ENCODE results near the gene KRTAP4-9.
"Not testable (repeated sequence)": the region's sequence is repeated elsewhere in the genome, so short reads cannot be mapped to it uniquely, and the experiment has no call there.

The KRTAP4-9 gene

DNA sequence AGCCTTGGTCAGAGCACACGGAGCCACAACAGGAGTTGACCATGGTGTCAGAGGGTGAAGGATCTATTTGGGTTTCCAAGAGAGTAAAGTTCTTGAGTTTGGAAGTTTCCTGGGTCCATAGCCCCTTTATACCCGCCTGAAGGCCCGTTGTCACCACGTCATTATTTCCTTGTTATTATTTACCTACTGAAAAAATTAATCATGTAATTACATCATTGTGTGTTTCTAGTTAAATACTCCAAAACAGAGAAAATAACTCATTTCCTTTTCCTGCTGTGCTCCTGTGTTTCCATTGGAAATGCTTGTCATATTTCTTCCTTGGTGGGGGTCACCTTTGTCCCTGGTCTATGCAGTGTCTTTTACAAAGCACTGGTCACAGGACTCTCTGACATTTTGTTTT lies 7.1 kb upstream of the KRTAP4-9 start, which contains the start of gene KRTAP4-8:
Gene KRTAP4-8, minus strand, starts transcription at position 101 of the 400 bp plus-strand sequence. Its CDS starts 58 bp downstream, at position 43.
- DNase-seq (ENCODE audit: low spot score) = no peak

DNA sequence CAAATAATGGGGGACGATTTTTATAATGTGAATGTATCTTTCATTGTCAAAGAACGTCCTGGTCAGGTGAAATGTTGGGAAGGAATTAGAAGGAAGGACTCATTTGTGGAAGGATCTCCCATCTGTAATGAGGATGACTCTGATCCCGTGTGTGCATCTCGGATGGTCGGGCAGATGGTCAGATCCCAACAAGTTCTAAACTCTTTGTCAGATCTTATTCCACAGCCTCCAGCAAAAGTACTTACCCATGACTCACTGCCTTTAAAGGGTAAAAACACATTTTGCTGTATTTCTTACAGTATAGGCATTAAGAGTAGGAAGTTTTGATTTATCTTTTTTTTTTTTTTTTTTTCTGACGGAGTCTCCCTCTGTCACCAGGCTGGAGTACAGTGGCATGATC lies 6.7 kb upstream of the KRTAP4-9 start:
- peak; percentile 25 for DNase-seq (ENCODE audit: low spot score)

DNA sequence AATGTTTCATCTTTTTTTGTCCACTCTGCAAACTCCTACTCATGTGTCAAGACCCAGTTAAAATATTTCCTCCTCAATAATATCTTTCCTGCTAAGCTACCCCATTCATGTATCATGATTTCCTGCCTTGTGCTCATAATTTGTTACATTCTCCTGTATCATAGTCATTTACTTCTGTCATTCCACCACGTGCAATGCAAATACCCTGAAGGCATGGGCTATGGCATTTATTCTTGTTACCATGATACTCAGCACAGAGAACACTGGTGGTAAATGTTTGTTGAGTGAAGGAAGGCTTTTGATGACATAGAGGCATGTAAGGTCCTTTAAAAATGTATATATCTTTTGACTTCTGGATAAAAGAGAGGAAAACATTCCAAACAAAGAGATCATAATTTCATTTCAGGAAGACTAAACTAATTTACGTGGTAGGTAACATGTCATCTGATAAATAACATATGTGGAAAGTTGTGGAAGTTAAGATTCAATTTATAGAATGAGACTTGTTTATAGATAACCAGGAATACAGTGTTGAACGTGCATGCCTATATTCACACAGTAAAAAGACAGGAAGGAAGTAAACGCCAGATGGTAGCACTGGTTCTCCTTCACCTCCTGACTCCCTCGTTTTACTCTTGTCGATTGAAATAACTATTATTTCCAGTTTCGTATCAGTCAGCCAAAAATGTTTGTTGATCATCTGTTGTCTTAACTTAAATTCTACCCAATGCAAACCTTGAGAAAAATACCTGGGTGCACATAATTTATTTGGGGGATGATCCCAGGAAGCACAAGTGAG lies 5.3 kb upstream of the KRTAP4-9 start:
- DNase-seq (ENCODE audit: low spot score) = not testable (repeated sequence)

DNA sequence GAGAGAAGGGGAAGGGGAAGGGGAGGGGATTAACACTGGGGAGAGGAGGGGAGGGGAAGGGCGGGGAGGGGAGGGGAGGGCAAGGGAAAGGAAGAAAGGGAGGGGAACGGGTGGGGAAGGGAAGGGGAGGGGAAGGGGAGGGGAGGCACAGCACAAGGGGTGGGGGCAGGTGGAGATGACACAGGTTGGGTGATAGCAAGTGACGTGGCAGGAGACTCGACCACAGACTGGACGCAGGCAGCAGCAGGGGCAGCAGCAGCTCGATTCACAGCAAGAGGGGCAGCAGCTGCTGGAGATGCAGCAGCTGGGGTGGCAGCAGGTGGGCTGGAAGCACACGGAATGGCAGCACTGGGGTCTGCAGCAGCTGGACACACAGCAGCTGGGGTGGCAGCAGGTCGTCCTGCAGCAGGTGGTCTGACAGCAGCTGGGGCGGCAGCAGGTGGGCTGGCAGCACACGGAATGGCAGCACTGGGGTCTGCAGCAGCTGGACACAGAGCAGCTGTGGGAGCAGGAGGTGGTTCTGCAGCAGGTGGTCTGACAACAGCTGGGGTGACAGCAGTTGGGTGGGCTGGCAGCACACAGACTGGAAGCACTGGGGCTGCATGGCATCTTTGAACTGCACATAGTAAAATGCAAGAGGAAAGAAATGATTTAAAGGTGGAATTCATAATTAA lies 3.5 kb upstream of the KRTAP4-9 start, which contains the start of gene KRTAP4-16:
Gene KRTAP4-16, minus strand, starts transcription at position 624 of the 674 bp plus-strand sequence. Its CDS starts 0 bp downstream, at position 624.
- no peak for DNase-seq (ENCODE audit: low spot score)

DNA sequence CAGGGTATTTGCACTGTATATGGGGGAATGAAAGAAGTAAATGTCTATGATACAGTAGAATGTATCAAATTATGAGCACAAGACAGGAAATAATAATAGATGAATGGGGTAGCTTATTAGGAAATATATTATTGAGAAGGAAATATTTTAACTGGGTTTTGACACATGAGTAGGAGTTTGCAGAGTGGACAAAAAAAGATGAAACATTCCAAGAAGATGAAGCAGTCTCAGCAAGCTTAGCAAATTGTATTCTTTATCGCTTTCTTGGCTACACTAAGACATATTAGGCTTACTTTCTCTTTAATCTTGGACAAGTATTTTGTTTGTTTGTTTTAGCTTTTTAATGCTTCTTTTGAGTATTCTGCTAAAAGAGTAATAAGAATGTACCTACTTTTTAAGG lies 1.3 kb upstream of the KRTAP4-9 start:
- DNase-seq (ENCODE audit: low spot score) = no peak

DNA sequence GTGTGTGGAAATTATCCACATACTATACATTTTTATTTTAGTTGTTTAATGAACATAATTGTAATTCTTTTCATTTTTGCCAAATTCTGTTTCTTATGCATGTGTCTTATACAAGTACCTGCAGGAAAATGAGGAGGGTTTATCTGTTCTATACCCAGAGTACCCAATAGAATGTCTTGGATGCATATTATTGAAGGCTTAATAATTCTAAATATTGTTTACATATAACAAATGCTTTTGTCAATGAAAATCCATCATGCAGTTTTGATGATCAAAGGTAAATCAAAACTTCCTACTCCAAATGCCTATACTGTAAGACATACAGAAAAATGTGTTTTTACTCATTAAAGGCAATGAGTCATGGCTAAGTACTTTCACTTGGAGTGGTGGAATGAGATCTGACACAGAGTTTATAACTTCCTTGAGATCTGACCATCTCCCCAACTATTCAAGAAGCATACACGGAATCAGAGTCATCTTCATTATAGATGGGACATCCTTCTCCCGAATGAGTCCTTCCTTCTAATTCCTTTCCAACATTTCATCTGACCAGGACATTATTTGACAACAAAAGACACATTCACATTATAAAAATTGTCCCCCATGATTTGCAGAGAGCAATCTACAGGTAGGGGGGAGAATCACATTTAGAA lies 677 bp upstream of the KRTAP4-9 start:
- not testable (repeated sequence) for DNase-seq (ENCODE audit: low spot score)

DNA sequence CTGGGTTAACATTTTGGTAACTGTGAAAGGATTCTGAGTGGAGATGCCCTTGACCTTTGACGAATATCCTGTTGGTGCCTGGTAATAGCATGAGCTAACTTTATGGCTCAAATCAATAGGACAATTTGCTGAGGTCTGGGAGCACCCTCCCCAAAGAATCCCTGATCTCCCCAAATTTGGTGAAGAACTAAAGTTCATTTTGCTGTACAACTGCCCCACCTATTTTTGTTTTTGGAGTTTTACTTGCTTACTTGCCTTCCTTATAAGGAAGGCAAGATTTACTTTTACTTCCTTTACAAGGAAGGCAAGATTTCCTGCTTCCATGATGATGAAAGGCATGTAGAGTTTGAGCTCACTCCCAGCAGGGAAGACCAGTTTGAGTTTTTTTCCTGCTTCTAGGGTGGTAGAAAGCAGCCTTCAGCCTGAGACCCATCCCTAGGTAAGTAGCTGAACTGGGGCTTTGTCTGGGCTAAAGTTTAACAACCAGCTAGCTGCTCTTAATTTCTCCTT lies 2.8 kb downstream of the KRTAP4-9 start:
- DNase-seq (ENCODE audit: low spot score) = no peak

DNA sequence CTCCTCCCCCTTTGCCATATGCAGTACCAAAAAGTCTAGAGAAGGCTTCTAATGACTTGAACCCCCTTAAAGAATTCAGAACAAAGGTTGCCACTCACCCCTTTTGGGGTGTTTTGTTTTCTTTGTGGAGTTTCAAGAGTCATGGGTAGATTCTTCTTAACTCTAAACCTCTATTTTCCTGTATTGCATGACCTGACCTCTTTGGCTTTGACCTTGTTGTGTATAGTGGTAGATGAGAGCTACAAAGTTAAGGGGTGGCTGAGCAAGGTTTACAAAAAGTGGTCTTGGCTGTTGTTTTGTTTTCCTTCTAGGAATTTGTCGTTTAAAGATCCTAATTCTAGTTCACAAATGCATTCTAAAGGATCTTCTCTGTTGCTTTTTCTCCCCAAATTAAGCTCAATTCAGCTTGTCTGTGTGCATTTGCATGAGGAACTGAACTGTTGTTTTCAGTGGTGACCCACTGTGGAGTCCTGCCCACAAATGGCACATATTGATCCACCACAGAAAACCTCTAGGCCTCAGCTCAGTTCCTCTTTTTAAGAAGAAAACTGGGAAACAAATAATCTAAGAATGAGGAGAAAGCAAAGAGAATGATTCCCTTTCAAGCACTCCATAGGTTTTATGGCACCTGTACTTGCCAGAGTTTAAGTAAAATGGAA lies 3.7 kb downstream of the KRTAP4-9 start:
- DNase-seq (ENCODE audit: low spot score) = not testable (repeated sequence)

DNA sequence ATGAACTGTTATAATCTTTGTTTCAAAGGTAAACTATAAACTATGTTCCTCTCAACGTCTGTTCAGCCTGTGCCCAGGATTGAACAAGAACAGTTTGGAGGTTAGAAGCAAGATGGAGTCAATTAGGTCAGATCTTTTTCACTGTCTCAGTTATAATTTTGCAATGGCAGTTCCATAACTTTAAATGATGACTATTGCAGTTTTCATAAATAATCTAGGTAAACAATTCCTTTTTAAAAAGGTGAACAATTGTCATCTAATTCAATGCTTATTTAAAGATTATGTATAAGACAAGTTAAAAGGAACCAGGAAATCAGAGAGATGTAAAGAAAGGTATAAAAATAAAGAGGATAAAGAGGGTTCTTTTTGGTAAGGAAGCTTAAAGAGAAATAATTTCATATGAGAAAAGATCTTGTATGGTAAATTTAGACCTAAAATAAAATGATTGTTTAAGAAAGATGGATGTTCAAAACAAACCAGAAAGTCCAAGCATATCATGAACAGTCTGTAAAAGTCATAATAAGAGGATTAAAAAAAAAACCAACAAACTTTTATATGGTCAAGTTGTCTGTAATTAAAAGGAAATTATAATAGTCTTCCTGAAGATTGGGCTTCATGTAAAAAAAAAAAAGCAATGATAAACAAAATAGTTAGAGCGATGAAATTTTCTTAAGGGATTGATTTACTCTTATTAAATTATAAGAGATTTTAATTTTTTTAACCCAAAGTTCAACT lies 6.1 kb downstream of the KRTAP4-9 start:
- no peak for DNase-seq (ENCODE audit: low spot score)

DNA sequence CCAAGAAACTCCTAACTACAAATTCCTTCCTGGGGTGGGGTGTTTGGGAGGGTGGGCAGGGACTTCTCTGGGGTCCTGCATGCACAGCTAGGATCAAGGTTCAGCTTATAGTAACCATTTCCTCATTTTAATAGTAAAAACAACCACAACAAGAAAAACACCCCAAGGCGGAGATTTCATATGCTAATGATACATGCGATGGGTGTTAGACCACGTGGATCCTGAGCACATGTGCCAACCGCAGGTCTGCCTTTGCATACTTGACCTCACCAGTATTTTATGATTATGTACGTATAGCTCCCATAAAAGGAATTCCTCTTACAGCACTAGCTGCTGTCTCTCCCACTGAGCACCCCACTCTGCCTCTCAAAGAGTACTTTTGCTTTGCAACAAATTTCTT lies 11.1 kb downstream of the KRTAP4-9 start:
- no peak for DNase-seq (ENCODE audit: low spot score)

DNA sequence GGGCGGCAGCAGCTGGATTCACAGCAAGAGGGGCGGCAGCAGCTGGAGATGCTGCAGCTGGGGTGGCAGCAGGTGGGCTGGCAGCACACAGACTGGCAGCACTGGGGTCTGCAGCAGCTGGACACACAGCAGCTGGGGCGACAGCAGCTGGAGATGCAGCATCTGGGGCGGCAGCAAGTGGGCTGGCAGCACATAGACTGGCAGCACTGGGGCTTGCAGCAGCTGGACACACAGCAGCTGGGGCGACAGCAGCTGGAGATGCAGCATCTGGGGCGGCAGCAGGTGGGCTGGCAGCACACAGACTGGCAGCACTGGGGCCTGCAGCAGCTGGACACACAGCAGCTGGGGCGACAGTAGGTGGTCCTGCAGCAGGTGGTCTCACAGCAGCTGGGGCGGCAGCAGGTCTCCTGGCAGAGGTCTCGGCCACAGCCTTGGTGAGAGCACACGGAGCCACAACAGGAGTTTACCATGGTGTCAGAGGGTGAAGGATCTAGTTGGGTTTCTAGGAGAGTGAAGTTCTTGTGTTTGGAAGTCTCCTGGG lies 12.7 kb downstream of the KRTAP4-9 start, which contains the start of gene KRTAP4-11:
Gene KRTAP4-11, minus strand, starts transcription at position 528 of the 541 bp plus-strand sequence. Its CDS starts 58 bp downstream, at position 470.
- DNase-seq (ENCODE audit: low spot score) = not testable (repeated sequence)

DNA sequence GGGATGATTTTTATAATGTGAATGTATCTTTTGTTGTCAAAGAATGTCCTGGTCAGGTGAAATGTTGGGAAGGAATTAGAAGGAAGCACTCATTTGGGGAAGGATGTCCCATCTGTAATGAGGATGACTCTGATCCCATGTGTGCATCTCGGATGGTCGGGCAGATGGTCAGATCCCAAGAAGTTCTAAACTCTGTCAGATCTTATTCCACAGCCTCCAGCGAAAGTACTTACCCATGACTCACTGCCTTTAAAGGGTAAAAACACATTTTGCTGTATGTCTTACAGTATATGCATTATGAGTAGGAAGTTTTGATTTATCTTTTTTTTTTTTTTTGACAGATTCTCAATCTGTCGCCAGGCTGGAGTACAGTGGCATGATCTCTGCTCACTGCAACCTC lies 13.5 kb downstream of the KRTAP4-9 start:
- no peak for DNase-seq (ENCODE audit: low spot score)

DNA sequence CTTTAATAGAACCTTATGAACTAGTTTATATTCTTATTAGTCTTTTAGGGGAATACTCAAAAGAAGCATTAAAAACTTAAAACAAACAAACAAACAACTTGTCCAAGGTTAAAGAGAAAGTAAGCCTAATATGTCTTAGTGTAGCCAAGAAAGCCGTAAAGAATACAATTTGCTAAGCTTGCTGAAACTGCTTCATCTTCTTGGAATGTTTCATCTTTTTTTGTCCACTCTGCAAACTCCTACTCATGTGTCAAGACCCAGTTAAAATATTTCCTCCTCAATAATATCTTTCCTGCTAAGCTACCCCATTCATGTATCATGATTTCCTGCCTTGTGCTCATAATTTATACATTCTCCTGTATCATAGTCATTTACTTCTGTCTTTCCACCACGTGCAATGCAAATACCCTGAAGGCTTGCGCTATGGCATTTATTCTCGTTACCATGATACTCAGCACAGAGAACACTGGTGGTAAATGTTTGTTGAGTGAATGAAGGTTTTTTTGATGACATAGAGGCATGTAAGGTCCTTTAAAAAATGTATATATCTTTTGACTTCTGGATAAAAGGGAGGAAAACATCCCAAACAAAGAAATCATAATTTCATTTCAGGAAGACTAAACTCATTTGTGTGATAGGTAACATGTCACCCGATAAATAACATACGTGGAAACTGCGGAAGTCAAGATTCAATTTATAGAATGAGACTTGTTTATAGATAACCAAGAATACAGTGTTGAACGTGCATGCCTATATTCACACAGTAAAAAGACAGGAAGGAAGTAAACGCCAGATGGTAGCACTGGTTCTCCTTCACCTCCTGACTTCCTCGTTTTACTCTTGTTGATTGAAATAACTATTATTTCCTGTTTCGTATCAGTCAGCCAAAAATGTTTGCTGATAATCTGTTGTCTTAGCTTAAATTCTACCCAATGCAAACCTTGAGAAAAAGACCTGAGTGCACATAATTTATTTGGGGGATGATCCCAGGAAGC lies 14.8 kb downstream of the KRTAP4-9 start:
- not testable (repeated sequence) for DNase-seq (ENCODE audit: low spot score)

DNA sequence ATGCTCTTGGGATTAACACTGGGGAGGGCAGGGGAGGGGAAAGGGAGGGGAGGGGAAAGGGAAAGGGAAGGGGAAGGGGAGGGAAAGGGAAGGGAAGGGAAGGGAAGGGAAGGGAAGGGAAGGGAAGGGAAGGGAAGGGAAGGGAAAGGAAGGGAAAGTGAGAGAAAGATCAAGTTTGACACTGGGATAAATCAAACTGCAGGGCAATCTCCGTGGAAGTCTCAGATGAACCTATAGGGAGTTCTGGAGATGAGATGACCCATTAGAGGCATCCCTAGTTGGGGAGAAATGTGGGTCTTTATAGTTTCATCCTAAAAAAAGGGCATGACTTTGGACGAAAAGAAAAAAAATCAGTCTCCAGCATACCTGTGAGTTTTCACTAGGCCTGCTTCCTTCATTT lies 16.6 kb downstream of the KRTAP4-9 start:
- DNase-seq (ENCODE audit: low spot score) = no peak

DNA sequence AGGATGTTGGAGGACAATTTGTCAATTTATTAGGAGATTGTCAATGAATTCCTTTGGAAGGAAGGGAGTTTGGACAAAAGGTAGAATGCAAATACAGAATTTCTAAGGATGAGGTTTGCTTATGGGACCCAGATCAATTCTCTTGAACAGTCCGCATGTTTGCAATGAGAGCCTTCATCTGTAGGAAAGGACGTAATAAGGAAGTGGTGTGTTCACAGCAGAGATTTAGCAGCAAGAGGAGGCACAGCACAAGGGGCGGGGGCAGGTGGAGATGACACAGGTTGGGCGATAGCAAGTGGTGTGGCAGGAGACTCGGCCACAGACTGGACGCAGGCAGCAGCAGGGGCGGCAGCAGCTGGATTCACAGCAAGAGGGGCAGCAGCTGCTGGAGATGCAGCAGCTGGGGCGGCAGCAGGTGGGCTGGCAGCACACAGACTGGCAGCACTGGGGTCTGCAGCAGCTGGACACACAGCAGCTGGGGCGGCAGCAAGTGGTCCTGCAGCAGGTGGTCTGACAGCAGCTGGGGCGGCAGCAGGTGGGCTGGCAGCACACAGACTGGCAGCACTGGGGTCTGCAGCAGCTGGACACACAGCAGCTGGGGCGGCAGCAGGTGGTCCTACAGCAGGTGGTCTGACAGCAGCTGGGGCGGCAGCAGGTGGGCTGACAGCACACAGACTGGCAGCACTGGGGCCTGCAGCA lies 18.3 kb downstream of the KRTAP4-9 start:
- not testable (repeated sequence) for DNase-seq (ENCODE audit: low spot score)

DNA sequence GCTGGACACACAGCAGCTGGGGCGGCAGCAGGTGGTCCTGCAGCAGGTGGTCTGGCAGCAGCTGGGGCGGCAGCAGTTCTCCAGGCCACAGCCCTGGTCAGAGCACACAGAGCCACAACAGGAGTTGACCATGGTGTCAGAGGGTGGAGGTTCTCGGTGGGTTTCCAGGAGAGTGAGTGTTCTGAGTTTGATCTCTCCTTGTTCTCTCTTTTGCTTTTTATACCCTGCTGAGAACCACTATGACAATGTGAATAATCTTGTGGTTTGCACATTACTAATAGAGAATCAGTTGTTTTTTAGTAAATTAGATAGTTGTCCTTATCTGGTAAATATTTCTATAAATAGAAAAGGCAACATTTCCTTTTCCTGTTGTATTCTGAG lies 18.8 kb downstream of the KRTAP4-9 start, which contains the start of gene KRTAP4-12:
Gene KRTAP4-12, minus strand, starts transcription at position 192 of the 381 bp plus-strand sequence. Its CDS starts 60 bp downstream, at position 132.
- DNase-seq (ENCODE audit: low spot score) = not testable (repeated sequence)

DNA sequence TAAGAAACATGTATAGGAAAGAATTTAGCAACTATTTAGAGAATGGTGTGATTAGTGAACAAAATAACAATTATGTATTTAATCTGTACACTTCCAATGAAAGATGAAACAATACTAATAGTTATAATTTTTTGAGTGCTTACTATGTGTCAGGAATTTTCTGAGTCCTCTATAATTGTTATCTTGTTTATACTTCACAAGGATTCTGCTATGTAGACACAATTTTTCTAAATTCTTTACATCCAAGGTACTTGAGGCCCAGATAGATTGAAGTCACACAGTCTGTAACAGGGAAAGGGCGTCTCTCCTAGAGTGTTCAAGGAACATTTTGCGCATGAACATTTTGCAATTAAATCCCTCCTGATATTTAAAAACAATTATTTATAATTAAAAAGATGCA lies 19.9 kb downstream of the KRTAP4-9 start:
- no peak for DNase-seq (ENCODE audit: low spot score)

DNA sequence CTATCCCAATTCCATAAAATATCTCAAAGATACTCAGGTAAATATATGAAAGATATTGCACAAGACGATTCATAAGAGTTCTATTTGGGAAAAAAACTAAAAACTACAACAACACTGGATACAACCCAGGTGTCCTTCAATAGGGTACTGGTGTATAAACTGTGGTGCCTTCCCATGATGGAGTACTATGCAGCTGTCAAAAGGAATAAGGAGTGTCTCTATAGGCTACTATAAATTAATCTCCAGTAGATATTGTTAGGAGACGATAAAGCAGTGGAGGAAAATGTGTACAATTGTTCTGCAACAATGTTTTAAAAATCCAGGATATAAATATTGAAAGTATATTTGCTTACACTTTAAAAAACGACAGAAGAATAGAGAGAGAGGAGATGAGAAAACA lies 21.2 kb downstream of the KRTAP4-9 start:
- no peak for DNase-seq (ENCODE audit: low spot score)

DNA sequence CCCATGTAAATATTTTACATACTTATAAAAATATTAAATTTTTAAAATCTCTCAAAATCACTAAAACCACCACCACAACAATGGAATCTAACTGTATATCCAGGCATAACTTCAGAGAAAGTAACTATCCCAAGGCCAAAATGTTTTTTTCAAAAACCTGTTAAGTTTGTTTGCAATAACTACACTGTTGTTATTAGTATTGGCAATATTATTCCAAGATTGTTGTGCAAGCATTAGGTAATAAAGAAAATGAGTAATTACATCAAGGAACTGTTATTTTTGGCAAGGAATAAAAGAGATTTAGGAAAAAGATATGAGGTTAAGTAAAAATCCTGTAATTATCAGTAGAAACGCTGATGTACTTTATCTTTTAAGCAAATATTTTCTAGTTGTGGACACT lies 22.2 kb downstream of the KRTAP4-9 start:
- DNase-seq (ENCODE audit: low spot score) = no peak
